ENCODE data around the gene SLC22A12.

- TF ChIP-seq, protein P1, sequence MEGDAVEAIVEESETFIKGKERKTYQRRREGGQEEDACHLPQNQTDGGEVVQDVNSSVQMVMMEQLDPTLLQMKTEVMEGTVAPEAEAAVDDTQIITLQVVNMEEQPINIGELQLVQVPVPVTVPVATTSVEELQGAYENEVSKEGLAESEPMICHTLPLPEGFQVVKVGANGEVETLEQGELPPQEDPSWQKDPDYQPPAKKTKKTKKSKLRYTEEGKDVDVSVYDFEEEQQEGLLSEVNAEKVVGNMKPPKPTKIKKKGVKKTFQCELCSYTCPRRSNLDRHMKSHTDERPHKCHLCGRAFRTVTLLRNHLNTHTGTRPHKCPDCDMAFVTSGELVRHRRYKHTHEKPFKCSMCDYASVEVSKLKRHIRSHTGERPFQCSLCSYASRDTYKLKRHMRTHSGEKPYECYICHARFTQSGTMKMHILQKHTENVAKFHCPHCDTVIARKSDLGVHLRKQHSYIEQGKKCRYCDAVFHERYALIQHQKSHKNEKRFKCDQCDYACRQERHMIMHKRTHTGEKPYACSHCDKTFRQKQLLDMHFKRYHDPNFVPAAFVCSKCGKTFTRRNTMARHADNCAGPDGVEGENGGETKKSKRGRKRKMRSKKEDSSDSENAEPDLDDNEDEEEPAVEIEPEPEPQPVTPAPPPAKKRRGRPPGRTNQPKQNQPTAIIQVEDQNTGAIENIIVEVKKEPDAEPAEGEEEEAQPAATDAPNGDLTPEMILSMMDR (IDR thresholded peaks at IDR 0.05; ENCODE audit: insufficient read depth, low read length, poor library complexity, severe bottlenecking), result no peak
- TF ChIP-seq EZH2phosphoT487 (conservative IDR thresholded peaks at IDR 0.05; ENCODE audit: low read length), result no peak
These were observed 31.7 kb downstream of the SLC22A12 start for GRCh38 chr11:64622681-64623080.

Measured in SU-DHL-6 (cell line).